BJ (cell line): ENCODE results near the gene SLC8A1. TPM values are rescaled to one million over a fixed set of nuclear protein-coding genes. Genes with fewer than 3 reads are reported as not detected.

Experiments
- CTCF ChIA-PET: fragments of 350-600 bp; formaldehyde crosslinking; extraction: SDS; loops from one replicate; lab custom pipeline; 2021; ENCODE audit warnings: antibody characterized with exemption, inconsistent platforms; lab: Yijun Ruan, JAX
- POLR2A ChIA-PET: fragments of 300-600 bp; sonication (Branson Sonifier 250); formaldehyde crosslinking; extraction: SDS; loops from one replicate; lab custom pipeline; 2021; ENCODE audit warnings: antibody characterized with exemption; lab: Charles Lee
- DNase-seq: peaks from one replicate; pipeline ENCODE4 v3.0.0-alpha.2; 2011; ENCODE audit warnings: low read depth
- H3K27me3 ChIP-seq: 2 replicates; pipeline ENCODE4 v1.6.0; 2011; ENCODE audit warnings: low read length; ENCODE audit not compliant: control insufficient read depth, insufficient read depth
- H3K36me3 ChIP-seq: 2 replicates; pipeline ENCODE4 v1.5.1; 2011; ENCODE audit warnings: low read length; ENCODE audit not compliant: control insufficient read depth, insufficient read depth
- H3K4me3 ChIP-seq: 2 replicates; pipeline ENCODE4 v1.5.1; 2011; ENCODE audit warnings: low read depth, mild to moderate bottlenecking, control low read depth, low read length
- CTCF ChIP-seq: IDR thresholded peaks from 2 replicates; pipeline ENCODE4 v1.5.1; 2011; ENCODE audit warnings: low read depth, mild to moderate bottlenecking, control low read depth, inconsistent platforms, low read length, moderate library complexity; ENCODE audit not compliant: insufficient read depth
- polyA plus RNA-seq: library from polyadenylated mRNA; depleted of rRNA; stranded (reverse); fragments of >200 nt; gene quantifications from 2 replicates; pipeline ENCODE4 v1.2.3, GENCODE V29; 2011

Gene SLC8A1
- polyA plus RNA-seq, 1 experiment: 18.5 TPM

- ChIA-PET POLR2A (interaction anchor here (1.0 kb wide), 1 partner anchor 96 kb away, joined by 3 read pairs; no protein-coding TSS in a partner anchor), CTCF (interaction anchor here (0.5 to 4.3 kb wide), 3 partner anchors 12 to 223 kb away, joined by 3 to 14 read pairs (median 3); no protein-coding TSS in a partner anchor)
- no peaks in the 10 kb centered on the region for H3K36me3 ChIP-seq
Observed at GRCh38 chr2:40201425-40201824, 250.5 kb downstream of the SLC8A1 start.

GRCh38 chr2:40200366-40200915, 251.4 kb downstream of the SLC8A1 start:
- CTCF ChIA-PET: interaction anchor here (1.0 to 1.4 kb wide), 2 partner anchors 69 to 287 kb away, joined by 3 to 4 read pairs; no protein-coding TSS in a partner anchor
- no peak overlapping the region for H3K4me3 ChIP-seq
- POLR2A ChIA-PET: interaction anchor here (1.0 kb wide), 2 partner anchors 79 to 262 kb away, joined by 3 to 5 read pairs; no protein-coding TSS in a partner anchor
- TF ChIP-seq CTCF: no peak
- no peaks in the 10 kb centered on the region for H3K27me3 ChIP-seq
- H3K36me3 ChIP-seq: no peaks in the 10 kb centered on the region
- DNase-seq: peak; percentile 63

More at GRCh38 chr2:40201425-40201824, 250.5 kb downstream of the SLC8A1 start:
- no peak for TF ChIP-seq CTCF
- no peaks in the 10 kb centered on the region for H3K27me3 ChIP-seq
- no peak overlapping the region for H3K4me3 ChIP-seq
- no peak for DNase-seq

GRCh38 chr2:40199771-40200170, 252.1 kb downstream of the SLC8A1 start:
- TF ChIP-seq CTCF: no peak
- Histone ChIP-seq H3K4me3 (no peak overlapping the region), H3K36me3 (no peaks in the 10 kb centered on the region), H3K27me3 (no peaks in the 10 kb centered on the region)
- peak; percentile 56 for DNase-seq
- ChIA-PET CTCF (interaction anchor here (1.0 to 1.4 kb wide), 2 partner anchors 69 to 286 kb away, joined by 3 to 4 read pairs; no protein-coding TSS in a partner anchor), POLR2A (no interaction called here)

- H3K36me3 ChIP-seq: no peaks in the 10 kb centered on the region
- no peak for TF ChIP-seq CTCF
- ChIA-PET POLR2A (interaction anchor here (0.6 kb wide), 1 partner anchor 29 kb away, joined by 3 read pairs; no protein-coding TSS in a partner anchor), CTCF (interaction anchor here (0.8 kb wide), 1 partner anchor 11 kb away, joined by 3 read pairs; no protein-coding TSS in a partner anchor)
- H3K4me3 ChIP-seq: no peak overlapping the region
- no peaks in the 10 kb centered on the region for H3K27me3 ChIP-seq
- no peak for DNase-seq
Observed at GRCh38 chr2:40197121-40197520, 254.8 kb downstream of the SLC8A1 start.

GRCh38 chr2:40193670-40194026, 258.2 kb downstream of the SLC8A1 start:
- CTCF ChIA-PET: interaction anchor here (2.0 kb wide), 1 partner anchor 12 kb away, joined by 5 read pairs; no protein-coding TSS in a partner anchor
- POLR2A ChIA-PET: no interaction called here
- TF ChIP-seq CTCF: no peak
- no peaks in the 10 kb centered on the region for H3K36me3 ChIP-seq
- DNase-seq: no peak
- H3K4me3 ChIP-seq: no peak overlapping the region
- no peaks in the 10 kb centered on the region for H3K27me3 ChIP-seq
